Uterus (tissue), 4 donors: ENCODE results near the gene PDZD4. TPM values are rescaled to one million over a fixed set of nuclear protein-coding genes. Genes with fewer than 3 reads are reported as not detected.

Source experiments
- DNase-seq, 2 donors: peaks; one replicate each; pipeline ENCODE4 v3.0.0-alpha.2; 2019 to 2020
- H3K27ac ChIP-seq, 2 donors: fragments of 200-600 bp; sonication (generic); 1 replicate in 1 of 2; 2 replicates in 1 of 2; pipeline ENCODE4 v1.5.1; 2016 to 2018
- H3K27me3 ChIP-seq, 2 donors: fragments of 200-600 bp; sonication (generic); one replicate each; pipeline ENCODE4 v1.5.1; 2018 to 2019; ENCODE audit warnings: control low read depth in 1 of 2
- H3K36me3 ChIP-seq, 2 donors: fragments of 200-600 bp; sonication (generic); one replicate each; pipeline ENCODE4 v1.5.1; 2019; ENCODE audit warnings: control low read depth in 1 of 2
- H3K4me1 ChIP-seq, 2 donors: fragments of 200-600 bp; sonication (generic); one replicate each; pipeline ENCODE4 v1.5.1; 2018 to 2019; ENCODE audit warnings: control low read depth in 1 of 2
- H3K4me3 ChIP-seq, 2 donors: fragments of 200-600 bp; sonication (generic); 1 replicate in 1 of 2; 2 replicates in 1 of 2; pipeline ENCODE4 v1.5.1; 2018 to 2019; ENCODE audit warnings: mild to moderate bottlenecking in 1 of 2
- H3K9me3 ChIP-seq, 2 donors: fragments of 200-600 bp; sonication (generic); one replicate each; pipeline ENCODE4 v1.5.1; 2019; ENCODE audit warnings: control low read depth in 1 of 2
- POLR2A ChIP-seq, 2 donors: fragments of 450-650 bp; IDR thresholded peaks; one replicate each; pipeline ENCODE4 v1.6.1; 2016; ENCODE audit warnings: antibody characterized with exemption in 2 of 2, mild to moderate bottlenecking in 1 of 2, moderate library complexity in 1 of 2
- intact Hi-C: fragments of 100-400 bp; cut with DNase I; formaldehyde crosslinking; loops from one replicate; pipeline ENCODE4 v1.15.1; 2023; ENCODE audit warnings: low total_unique reads
- total RNA-seq, 4 donors: library from RNA; depleted of rRNA in 3 of 4; stranded (reverse); fragments of >200 nt in 3 of 4; gene quantifications; one replicate each; pipeline versions ENCODE4 v1.1.0 to v1.2.4, GENCODE V29; 2014 to 2023
- TF ChIP-seq, protein P1 (sequence below), 4 experiments: fragments of 200-600 bp in 2 of 4; fragments of 450-650 bp in 2 of 4; sonication (generic) in 2 of 4; IDR thresholded peaks; one replicate each; pipeline ENCODE4 v1.5.1; 2016 to 2019; ENCODE audit warnings: antibody characterized with exemption in 4 of 4, mild to moderate bottlenecking in 2 of 4, moderate library complexity in 1 of 4
- donor health status: DM: yes; HTN: yes; CAD: no.

PDZD4 gene
- total RNA-seq, 4 donors from 2014 or later: 2.6 to 21.3 (median 16.8) TPM

GRCh38 chrX:153867139-153867538 is 36.8 kb upstream of the PDZD4 start:
- Histone ChIP-seq H3K27me3 (no peaks in the 10 kb centered on the region), H3K9me3 (no peaks in the 10 kb centered on the region), H3K4me1 (no peaks in the 10 kb centered on the region), H3K36me3 (no peaks in the 10 kb centered on the region), H3K4me3 (no peak overlapping the region), H3K27ac (no peak overlapping the region)
- intact Hi-C loops: no loop called here
- TF ChIP-seq, protein P1, sequence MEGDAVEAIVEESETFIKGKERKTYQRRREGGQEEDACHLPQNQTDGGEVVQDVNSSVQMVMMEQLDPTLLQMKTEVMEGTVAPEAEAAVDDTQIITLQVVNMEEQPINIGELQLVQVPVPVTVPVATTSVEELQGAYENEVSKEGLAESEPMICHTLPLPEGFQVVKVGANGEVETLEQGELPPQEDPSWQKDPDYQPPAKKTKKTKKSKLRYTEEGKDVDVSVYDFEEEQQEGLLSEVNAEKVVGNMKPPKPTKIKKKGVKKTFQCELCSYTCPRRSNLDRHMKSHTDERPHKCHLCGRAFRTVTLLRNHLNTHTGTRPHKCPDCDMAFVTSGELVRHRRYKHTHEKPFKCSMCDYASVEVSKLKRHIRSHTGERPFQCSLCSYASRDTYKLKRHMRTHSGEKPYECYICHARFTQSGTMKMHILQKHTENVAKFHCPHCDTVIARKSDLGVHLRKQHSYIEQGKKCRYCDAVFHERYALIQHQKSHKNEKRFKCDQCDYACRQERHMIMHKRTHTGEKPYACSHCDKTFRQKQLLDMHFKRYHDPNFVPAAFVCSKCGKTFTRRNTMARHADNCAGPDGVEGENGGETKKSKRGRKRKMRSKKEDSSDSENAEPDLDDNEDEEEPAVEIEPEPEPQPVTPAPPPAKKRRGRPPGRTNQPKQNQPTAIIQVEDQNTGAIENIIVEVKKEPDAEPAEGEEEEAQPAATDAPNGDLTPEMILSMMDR (IDR thresholded peaks at IDR 0.05): no peak
- no peak for TF ChIP-seq POLR2A (IDR thresholded peaks at IDR 0.05)
- no peak for DNase-seq

DNA sequence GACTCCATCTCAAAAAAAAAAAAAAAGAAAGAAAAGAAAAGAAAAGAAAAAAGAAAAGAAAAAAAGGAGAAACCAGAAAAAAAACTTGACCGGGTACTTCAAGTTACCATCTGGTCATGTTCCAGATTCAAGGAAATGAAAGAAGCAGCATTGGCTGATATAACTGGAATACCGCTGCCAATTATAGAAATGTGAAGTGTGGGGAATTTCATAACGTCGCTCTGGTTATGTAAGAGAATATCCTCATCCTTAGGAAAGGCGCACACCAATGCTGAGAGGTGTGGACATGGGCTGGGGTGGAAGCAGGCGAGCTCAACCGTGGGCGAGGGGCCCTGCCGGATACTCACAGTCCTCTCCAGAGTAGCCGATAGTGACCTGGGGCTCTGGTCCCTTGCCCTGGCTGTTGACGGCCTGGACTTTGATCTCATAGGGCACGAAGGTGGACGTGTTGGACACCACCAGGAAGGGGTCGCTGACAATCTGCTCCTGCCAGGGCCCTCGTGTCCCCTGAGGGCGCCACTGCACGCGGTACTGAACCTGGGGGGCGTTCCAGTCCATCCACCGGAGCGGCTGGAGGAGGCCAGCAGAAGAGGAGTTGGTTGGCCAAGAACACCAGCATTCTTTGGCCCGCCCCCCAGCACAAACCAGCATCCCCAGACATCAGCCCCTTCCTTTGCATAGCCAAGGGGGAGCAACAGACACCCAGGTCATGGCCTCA is 36.1 kb upstream of the PDZD4 start:
- no peak for DNase-seq
- H3K27me3 ChIP-seq: no peaks in the 10 kb centered on the region

GRCh38 chrX:153865685-153866084 is 35.3 kb upstream of the PDZD4 start:
- Histone ChIP-seq H3K27me3 (no peaks in the 10 kb centered on the region), H3K9me3 (no peaks in the 10 kb centered on the region), H3K4me3 (no peak overlapping the region), H3K27ac (no peak overlapping the region), H3K4me1 (no peaks in the 10 kb centered on the region), H3K36me3 (no peaks in the 10 kb centered on the region)
- DNase-seq: no peak
- TF ChIP-seq, protein P1 (IDR thresholded peaks at IDR 0.05): no peak
- TF ChIP-seq POLR2A (IDR thresholded peaks at IDR 0.05): no peak
- intact Hi-C loops: no loop called here

More for the DNA sequence above, 36.1 kb upstream of the PDZD4 start:
- H3K4me1 ChIP-seq: no peaks in the 10 kb centered on the region
- TF ChIP-seq POLR2A (IDR thresholded peaks at IDR 0.05): no peak
- TF ChIP-seq, protein P1 (IDR thresholded peaks at IDR 0.05): no peak
- H3K9me3 ChIP-seq: no peaks in the 10 kb centered on the region
- intact Hi-C loops: no loop called here
- H3K36me3 ChIP-seq: no peaks in the 10 kb centered on the region
- no peak overlapping the region for H3K4me3 ChIP-seq
- no peak overlapping the region for H3K27ac ChIP-seq

- no peak for DNase-seq
- H3K4me1 ChIP-seq: no peaks in the 10 kb centered on the region
- no peak overlapping the region for H3K4me3 ChIP-seq
- TF ChIP-seq POLR2A (IDR thresholded peaks at IDR 0.05): no peak
- H3K27me3 ChIP-seq: no peaks in the 10 kb centered on the region
- H3K36me3 ChIP-seq: no peaks in the 10 kb centered on the region
- no peak overlapping the region for H3K27ac ChIP-seq
- H3K9me3 ChIP-seq: no peaks in the 10 kb centered on the region
- intact Hi-C loops: no loop called here
These were observed 34.9 kb upstream of the PDZD4 start for GRCh38 chrX:153865321-153865580.

DNA sequence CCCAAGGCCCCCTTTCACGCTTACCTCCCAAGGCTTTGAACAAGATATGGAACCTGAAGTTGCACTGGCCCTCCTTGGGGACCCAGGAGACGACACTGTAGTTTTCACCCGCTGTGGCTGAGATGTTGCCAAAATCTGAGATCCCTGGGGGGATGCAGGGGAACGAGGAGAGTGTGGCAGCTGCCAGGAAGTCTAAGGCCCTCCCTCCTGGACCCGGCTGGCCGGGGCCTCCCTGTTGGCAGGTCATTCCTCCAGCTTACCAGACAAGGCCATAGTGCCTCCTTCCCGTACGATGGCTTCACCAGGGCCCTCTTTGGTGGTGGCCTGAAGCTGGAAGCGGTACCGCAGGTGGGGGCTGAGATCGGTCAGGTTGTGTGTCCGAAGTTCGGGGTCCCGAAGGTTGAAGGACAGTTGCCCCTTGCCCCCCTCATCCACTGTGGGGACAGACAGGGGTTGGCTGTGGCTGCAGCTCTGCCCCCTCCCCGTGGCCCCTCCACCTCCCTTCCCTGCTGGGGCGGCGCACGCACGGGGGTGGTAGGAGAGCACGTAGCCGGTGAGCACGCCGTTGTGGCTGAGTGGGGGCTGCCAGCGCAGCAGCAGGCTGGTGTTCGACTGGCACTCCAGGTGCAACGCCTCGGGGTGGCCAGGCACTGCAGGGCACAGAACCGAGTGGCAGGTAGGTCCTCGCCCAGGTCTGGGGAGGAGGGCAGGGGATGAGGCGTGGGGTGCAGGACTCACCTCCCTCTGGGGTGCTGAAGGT is 34.4 kb upstream of the PDZD4 start:
- intact Hi-C loops: no loop called here
- Histone ChIP-seq H3K36me3 (no peaks in the 10 kb centered on the region), H3K27ac (no peak overlapping the region), H3K4me3 (no peak overlapping the region), H3K27me3 (no peaks in the 10 kb centered on the region), H3K9me3 (no peaks in the 10 kb centered on the region), H3K4me1 (no peaks in the 10 kb centered on the region)
- TF ChIP-seq, protein P1 (IDR thresholded peaks at IDR 0.05): no peak
- no peak for TF ChIP-seq POLR2A (IDR thresholded peaks at IDR 0.05)
- DNase-seq: no peak
